HG03095 (cell line): ENCODE data around the gene CYP21A2.

ENCODE experiments used
- ATAC-seq: cut with Tn5 transposase; IDR thresholded peaks from one replicate; pipeline ENCODE4 v1.9.1; 2021; ENCODE audit warnings: moderate library complexity; ENCODE audit not compliant: unreplicated experiment

The CYP21A2 gene

GRCh38 chr6:32081168-32081990 is 43.2 kb downstream of the CYP21A2 start:
- no peak for ATAC-seq

DNA sequence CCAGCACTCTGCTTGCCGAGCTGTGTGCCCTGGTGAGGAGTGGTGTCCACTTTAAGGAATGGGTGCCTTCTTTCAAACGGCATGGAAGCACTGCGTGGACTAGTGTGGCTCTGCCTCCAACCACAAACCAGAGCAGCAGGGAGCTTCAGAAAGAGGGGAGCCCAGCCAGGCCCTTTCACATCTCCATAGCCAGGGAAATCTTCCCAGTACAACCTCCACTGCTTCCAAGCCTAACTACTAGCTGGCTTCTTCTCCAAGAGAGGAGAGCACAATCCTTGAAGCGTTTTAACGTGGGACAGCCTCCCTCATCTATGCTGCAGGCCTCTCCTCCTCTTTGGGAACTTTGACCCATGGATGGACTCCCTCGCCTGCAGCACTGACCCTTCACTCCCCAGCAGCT is 44.3 kb downstream of the CYP21A2 start:
- ATAC-seq = no peak

DNA sequence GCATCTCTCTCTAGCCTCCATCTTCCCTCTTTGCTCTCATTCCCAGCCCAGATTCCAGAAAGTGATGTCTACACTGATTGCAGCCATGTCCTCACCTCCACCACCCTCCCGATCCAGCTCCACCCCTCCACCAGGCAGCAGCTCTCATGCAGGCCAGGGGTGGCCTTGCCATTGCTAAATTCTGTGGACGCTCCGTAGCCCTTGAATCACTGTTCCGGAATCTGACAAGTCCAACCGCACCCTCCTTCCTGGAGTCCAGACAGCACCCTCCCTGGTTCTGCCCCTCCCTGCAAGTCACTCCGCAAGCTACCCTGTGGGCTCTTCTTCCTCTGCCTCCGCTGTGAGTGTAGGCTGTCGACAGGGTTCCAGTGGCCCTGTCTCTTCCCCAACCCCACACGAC is 44.7 kb downstream of the CYP21A2 start:
- no peak for ATAC-seq

GRCh38 chr6:32083812-32084768 is 45.9 kb downstream of the CYP21A2 start:
- ATAC-seq = no peak

- ATAC-seq = no peak
Observed at GRCh38 chr6:32084780-32085179, 46.6 kb downstream of the CYP21A2 start.

DNA sequence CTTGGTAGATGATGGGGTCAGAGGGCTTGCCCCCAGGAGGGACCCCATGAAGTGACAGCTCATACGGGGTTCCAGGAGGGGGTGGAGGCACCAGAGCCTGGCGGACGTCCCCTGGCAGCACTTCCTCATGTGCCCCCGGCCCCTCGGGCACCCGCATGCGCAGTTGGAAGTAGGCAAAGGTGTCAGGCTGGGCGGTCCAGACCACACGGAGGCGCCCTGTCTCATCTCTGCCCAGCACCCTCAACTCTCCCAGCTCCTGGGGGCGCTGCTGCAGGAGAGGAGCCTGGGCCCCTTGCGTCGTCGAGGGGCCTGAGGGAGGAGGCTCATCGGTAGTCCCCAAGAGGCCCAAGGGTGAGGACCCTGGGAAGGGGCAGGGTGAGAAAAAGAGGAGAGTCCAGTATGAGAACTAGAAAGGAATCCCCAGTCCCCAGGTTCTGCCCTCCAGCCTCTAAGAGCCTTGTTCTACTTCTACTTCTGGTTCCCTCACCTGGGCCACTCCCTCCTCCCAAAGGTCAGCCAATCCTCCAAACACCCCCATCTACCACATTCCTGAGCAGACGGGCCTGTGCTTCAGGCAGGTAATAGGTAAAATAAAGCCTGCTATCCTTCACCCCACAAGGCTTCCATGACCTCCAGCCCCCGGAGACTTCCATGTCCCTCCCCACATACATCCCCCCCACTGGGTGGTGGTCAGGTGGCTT is 47.7 kb downstream of the CYP21A2 start:
- ATAC-seq = no peak

GRCh38 chr6:32086661-32087573 is 48.7 kb downstream of the CYP21A2 start:
- no peak for ATAC-seq

GRCh38 chr6:32087574-32088486 is 49.6 kb downstream of the CYP21A2 start:
- no peak for ATAC-seq

- no peak for ATAC-seq
Observed at GRCh38 chr6:32088487-32089049, 50.4 kb downstream of the CYP21A2 start.

DNA sequence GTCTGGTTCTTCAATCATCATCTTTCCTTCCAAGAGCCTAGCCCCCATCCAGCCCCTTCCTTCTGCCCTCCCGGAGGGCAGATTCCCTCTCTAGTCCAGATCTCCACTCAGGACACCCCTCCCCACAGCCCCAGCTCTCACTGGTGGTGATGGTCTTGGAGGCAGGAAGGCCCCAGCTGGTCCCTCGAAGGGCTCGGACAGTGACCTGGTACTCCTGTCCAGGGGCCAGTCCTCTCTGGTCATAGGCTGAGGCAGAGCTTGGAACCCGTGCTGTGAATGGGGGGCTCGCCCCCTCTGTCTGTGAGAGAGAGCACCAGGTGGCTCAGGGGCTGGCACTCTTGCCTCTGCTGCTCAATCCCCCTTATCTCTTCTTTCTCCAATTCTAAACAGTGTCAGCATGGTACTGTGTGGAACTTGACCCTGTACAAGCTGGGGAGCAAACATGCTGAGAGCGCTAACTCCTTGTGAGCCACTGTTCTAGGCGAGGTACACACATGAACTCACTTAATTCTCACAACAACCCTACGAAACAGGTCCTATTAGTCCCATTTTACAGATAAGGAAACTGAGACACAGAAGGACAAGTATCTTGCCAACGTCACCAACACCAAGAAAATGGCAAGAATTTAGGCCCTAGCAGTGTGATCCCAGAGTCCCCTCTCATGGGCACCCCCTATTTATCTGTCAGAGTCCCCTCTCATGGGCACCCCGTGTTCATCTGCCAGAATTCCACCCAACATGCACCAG is 51.0 kb downstream of the CYP21A2 start:
- no peak for ATAC-seq
